HG03575 (cell line): ENCODE results near the gene ALDOA.
"Not testable (repeated sequence)": the region's sequence is repeated elsewhere in the genome, so short reads cannot be mapped to it uniquely, and the experiment has no call there.

Experiments used
- ATAC-seq: cut with Tn5 transposase; IDR thresholded peaks from one replicate; pipeline ENCODE4 v1.9.1; 2021; ENCODE audit not compliant: unreplicated experiment, insufficient number of reproducible peaks, low FRiP score; ENCODE audit errors: extremely low read depth

The ALDOA gene

DNA sequence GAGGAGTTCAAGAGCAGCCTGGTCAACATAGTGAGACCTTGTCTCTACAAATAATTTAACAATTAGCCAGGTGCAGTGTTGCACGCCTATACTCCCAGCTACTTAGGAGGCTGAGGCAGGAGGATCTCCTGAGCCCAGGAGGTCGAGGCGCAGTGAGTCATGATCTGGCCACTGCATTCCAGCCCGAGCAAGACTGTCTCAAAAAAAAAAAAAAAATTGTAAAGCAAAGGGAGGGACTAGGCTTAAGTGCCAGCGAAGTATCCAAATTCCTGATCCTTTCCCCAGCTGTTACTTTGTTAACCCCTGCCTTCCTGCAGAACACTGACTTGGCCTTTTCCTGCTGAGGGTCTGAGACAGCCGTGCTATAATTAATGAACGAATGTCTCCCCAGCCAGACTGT lies 45.1 kb downstream of the ALDOA start:
- ATAC-seq: no peak

DNA sequence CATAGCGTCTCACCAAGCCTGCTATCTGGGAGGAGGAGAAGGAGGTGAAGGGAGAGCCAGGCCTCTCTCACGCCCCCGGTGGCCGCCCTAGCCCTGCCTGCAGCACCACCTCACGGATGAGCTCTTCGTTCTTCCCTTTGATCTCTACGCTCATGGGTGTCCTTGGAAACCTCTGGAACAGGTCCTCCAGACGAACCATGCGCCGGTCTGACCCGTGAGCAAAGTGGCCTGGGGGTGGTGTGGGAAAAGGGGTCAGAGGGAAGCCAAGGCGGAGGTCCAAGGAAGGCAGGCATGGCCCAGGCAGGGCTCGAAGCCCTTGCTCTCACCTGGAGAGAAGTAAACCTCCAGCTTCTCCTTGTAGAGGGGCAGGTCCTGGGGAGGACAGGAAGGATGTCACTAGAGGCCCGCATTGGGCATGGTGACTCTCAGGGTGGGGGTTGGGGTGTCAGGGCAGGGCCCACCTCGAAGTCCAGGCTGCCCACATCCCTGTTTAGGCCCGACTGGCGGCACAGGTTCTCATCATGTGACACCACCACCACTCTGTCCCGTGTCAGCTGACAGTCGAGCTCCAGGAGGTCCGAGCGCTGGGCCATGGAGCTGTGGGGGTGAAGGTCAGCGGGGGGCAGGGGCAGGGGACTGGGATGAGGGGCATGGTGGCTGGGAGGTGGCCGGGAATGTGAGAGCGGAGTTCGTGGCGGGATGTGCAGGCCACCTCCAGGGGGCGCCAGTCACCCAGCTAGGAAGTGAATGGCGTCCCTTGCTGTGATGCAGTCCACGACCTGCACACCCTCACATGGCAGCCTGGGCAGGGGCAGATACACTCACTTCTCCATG lies 46.9 kb downstream of the ALDOA start:
- no peak for ATAC-seq

DNA sequence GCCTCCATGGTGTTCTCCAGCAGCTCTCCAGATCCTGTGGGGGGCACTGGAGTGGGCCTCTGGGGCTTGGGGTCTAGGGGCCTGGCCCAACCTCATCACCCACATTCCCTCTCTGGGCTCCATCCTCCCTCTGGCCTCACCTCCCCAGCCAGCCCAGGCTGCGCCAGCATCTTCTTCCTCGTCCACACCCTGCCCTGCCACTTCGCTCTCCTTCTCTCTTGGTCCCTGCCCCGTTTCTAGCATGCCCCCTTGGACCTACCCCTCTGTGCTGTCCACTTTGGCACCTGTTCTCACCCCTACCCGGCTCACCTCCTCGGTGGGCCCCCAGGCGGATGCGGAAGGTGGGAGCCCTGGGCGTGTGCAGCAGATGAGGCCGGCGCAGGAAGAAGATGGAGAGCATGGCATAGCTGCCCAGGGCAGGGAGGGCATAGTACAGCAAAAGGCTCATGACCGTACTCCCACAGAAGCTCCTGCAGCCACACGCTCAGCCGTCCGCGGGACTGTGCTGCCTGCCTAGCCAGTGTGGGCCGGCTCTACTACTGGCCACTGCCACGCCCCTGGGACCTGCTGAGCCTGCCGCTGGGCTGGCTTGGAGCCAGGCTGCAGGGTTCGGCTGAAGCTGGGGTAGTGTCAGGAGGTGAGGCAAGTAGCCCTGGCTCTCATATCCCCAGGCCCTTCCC lies 47.6 kb downstream of the ALDOA start, which contains the start of gene GDPD3:
Gene GDPD3, minus strand, starts transcription at position 507 of the 680 bp plus-strand sequence. Its CDS starts 59 bp downstream, at position 448.
- ATAC-seq: no peak

DNA sequence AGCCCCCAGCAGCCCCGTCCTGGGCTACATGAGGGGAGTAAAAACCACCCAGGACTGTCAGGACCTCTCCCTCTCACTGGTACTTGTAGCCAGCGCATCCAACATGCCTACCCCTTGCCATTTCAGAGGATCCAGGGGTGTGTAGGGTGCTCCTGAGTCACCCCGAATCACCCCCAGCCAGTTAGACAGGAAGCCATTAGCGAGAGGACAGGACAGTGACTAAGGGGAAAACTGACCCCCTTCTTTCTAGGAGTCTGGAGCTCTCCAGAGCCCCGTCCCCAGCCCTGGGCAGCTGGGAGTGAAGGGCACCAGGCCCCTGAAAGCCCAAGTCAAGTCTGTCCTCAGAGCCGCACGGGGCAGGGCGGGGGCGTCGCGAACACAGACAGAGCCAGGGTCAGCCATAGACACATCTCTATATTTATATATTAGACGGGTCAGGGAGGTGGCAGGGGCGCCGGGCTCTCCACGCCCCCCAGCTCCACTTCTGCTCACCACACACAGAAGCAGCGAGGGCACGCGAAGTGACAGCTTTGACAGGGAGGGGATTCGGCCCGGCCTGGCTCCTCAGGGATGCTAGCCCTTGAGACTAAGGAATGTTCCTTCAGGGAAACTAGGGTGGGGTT lies 48.3 kb downstream of the ALDOA start:
- no peak for ATAC-seq

DNA sequence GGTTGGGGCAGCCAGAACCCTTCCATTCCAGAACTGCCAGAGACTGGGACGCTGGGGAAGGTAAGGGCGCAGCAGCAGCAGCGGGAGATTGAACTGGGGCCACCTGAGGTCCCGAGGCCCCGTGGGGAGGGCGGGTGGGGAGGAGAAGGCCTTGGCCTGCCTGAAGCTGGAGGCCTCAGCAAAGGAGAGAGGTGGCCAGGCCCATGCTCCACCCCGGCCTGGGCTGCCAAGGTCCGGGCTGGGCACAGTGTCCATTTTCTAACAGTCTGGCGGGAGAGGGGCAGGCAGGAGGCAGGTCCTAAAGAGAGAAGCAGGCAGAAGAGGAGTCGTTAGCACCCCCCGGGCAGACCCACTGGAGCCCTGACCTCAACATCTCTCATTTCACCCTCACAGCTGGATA lies 48.9 kb downstream of the ALDOA start:
- ATAC-seq: no peak

DNA sequence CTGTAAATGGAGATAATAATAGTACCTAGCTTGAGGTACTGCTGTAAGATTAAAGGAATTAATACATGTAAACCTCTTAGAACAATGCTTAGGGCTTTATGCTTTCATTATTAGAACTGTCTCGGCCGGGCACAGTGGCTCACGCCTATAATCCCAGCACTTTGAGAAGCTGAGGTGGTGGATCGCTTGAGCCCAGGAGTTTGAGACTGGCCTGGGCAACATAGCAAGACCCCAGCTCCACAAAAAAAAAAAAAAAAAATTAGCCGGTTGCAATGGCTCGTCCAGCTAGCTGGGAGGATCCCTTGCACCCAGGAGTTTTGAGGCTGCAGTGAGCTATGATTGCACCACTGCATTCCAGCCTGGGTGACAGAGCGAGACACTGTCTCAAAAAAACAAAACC lies 49.3 kb downstream of the ALDOA start:
- ATAC-seq: not testable (repeated sequence)

DNA sequence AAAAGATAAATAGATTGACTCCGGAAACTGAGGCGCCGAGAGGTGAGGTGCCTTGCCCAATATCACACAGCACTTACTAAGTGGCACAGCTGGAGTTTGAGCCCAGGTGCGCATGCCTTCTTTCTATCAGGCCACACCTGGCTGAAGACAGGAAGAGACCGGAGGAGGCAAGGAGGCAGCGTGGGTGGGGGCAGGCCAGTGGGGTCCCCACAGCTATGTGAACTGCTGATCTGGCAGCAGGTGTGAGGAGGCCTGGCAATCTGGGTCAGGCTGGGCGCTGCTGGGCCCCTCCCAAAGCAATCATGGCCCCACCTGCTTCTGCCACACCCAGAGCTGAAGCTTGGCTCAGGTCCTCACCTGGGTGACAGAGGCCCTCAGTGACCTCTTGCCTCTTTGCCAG lies 49.7 kb downstream of the ALDOA start:
- ATAC-seq: no peak

DNA sequence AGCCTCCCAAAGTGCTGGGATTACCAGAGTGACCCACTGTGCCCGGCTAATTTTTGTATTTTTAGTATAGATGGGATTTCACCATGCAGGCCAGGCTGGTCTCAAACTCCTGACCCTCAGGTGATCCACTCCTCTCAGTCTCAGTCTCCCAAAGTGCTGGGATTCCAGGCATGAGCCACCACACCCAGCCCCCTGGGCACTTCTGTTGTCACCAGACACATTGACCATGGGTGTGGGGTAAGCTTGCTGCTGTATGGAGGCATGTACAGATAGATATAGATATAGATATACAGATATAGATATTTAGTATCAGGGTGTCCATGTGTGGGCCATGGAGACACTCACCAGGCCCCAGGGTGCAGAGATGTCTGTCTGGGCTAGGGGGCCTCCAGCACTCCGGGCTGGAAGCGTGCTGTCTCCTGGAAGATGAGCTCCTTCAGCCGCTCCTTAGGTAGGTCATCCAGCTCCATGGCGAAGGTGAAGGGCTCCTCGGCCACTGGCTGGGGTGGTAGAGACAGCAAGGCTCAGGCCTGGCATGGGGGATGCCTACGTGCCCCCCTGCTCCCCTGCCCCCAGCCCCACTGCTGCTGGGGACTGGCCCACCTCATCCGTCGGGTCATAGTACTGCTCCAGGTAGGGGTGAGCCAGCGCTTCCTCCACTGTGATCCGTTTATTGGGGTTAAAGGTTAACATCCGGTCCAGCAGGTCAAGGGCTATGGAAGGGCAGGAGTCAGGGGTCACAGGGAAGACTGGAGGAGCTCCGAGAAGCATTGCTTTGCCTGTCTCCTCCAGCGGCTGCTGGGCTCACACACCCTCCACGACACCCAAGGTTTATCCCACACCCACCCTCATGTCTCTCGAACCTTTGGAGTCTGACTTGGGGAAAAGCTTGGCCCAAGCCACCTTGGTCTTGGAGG lies 51.0 kb downstream of the ALDOA start:
- no peak for ATAC-seq

DNA sequence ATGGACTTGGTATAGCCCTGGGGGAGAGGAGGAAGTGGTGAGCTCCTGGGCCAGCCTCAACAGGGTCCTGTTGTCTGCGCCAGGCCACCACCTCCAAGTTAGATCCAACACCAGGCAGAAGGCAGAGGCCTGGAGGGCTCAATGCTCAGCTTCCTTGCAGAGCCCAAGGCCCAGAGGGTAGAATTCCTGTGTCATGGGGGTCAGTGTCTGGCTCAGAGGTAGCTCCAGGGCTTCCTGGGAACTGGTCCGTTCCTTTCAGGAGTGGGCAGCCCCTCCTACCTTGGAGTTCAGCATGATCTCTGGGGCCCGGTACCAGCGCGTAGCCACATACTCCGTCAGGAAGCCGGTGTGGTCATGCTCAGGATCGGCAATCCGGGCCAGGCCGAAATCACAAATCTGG lies 52.2 kb downstream of the ALDOA start:
- no peak for ATAC-seq

DNA sequence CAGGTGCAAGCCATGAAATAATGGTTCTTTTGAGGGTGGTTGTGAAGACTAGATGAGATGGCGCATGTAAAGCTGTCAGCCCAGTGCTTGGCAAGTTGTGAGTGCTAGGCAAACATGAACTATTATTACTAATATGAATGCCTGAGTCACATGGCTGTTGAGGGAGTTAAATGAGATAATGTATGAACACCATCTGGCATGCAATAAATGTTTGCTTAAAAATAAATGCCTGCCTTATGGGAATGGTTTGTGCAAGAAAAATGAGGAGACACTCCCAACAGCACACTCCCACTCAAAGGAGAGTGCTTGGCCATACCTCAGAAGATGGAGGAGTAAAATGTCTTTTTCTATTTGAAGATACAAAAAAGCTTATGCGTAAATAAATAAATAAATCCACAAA lies 53.9 kb downstream of the ALDOA start:
- no peak for ATAC-seq
